IMR-90 (cell line): ENCODE results near the gene CAPS2. TPM values are rescaled to one million over a fixed set of nuclear protein-coding genes. Genes with fewer than 3 reads are reported as not detected.

Source experiments
- ATAC-seq: fragments of 200-7000 bp; cut with Tn5 transposase; 2 replicates; pipeline ENCODE4 v1.9.1; 2020; ENCODE audit warnings: low read depth, mild to moderate bottlenecking, moderate library complexity
- BruUV-seq: library from RNA; stranded (reverse); fragments of 400-500 nt; replicated peaks from 2 replicates; lab custom pipeline; 2021; lab: Mats Ljungman, UMichigan
- CTCF ChIA-PET: fragments of 300-600 bp; formaldehyde crosslinking; extraction: SDS; loops from one replicate; lab custom pipeline; 2021; ENCODE audit warnings: antibody characterized with exemption; lab: Yijun Ruan, JAX
- POLR2A ChIA-PET: fragments of 300-600 bp; sonication (Branson Sonifier 250); formaldehyde crosslinking; loops from one replicate; lab custom pipeline; 2022; ENCODE audit warnings: antibody characterized with exemption; ENCODE audit not compliant: unreplicated experiment; lab: Charles Lee
- DNase-seq: peaks from one replicate; pipeline ENCODE4 v3.0.0; 2013
- H2AFZ ChIP-seq: replicated peaks from 2 replicates; pipeline ENCODE3; 2013; ENCODE audit warnings: low read length, mild to moderate bottlenecking; ENCODE audit not compliant: poor library complexity
- H2AK5ac ChIP-seq: 2 replicates; pipeline ENCODE4 v1.6.1; 2013; ENCODE audit warnings: low read depth, low read length, inconsistent platforms
- H2AK9ac ChIP-seq: replicated peaks from 2 replicates; pipeline ENCODE3; 2013; ENCODE audit warnings: mild to moderate bottlenecking, low read depth, low read length, moderate library complexity; ENCODE audit not compliant: poor library complexity
- H2BK120ac ChIP-seq: 2 replicates; pipeline ENCODE4 v1.6.1; 2013; ENCODE audit warnings: low read depth, low read length, inconsistent platforms
- H2BK15ac ChIP-seq: 3 replicates; pipeline ENCODE4 v1.6.1; 2013; ENCODE audit warnings: low read depth, low read length, inconsistent platforms
- H2BK20ac ChIP-seq: 2 replicates; pipeline ENCODE4 v1.6.1; 2013; ENCODE audit warnings: low read depth, mild to moderate bottlenecking, inconsistent platforms, low read length, moderate library complexity
- H2BK5ac ChIP-seq: 2 replicates; pipeline ENCODE4 v1.6.1; 2013; ENCODE audit warnings: mild to moderate bottlenecking, low read depth, low read length, inconsistent platforms; ENCODE audit not compliant: poor library complexity, severe bottlenecking
- H3K14ac ChIP-seq: replicated peaks from 2 replicates; pipeline ENCODE4 v1.6.1; 2013; ENCODE audit warnings: low read depth, low read length, inconsistent platforms
- H3K18ac ChIP-seq: 2 replicates; pipeline ENCODE4 v1.6.1; 2013; ENCODE audit warnings: low read depth, low read length, control low read depth
- H3K23ac ChIP-seq: 2 replicates; pipeline ENCODE4 v1.6.1; 2013; ENCODE audit warnings: low read depth, low read length, inconsistent platforms
- H3K27ac ChIP-seq: 2 replicates; pipeline ENCODE4 v1.5.1; 2013; ENCODE audit warnings: mild to moderate bottlenecking, control low read depth, low read length; ENCODE audit not compliant: insufficient read depth
- H3K27me3 ChIP-seq: 2 replicates; pipeline ENCODE4 v1.6.1; 2013; ENCODE audit warnings: low read length; ENCODE audit not compliant: control insufficient read depth, insufficient read depth
- H3K36me3 ChIP-seq: 2 replicates; pipeline ENCODE4 v1.6.1; 2013; ENCODE audit warnings: low read length, mixed read lengths; ENCODE audit not compliant: control insufficient read depth, insufficient read depth
- H3K4ac ChIP-seq: 2 replicates; pipeline ENCODE4 v1.6.1; 2013; ENCODE audit warnings: low read depth, low read length, inconsistent platforms
- H3K4me1 ChIP-seq: 2 replicates; pipeline ENCODE4 v1.6.1; 2013; ENCODE audit warnings: low read length, mixed read lengths; ENCODE audit not compliant: control insufficient read depth, insufficient read depth
- H3K4me2 ChIP-seq: 2 replicates; pipeline ENCODE4 v1.6.1; 2013; ENCODE audit warnings: low read depth, mild to moderate bottlenecking, control low read depth, low read length, moderate library complexity
- H3K4me3 ChIP-seq: 2 replicates; pipeline ENCODE4 v1.5.1; 2013; ENCODE audit warnings: low read depth, mild to moderate bottlenecking, control low read depth, low read length, moderate library complexity; ENCODE audit not compliant: insufficient read depth
- H3K56ac ChIP-seq: 2 replicates; pipeline ENCODE4 v1.6.1; 2013; ENCODE audit warnings: low read length, inconsistent platforms; ENCODE audit not compliant: insufficient read depth; ENCODE audit errors: extremely low read depth
- H3K79me1 ChIP-seq, 2 experiments: 2 replicates each; pipeline ENCODE4 v1.6.1; 2013; ENCODE audit warnings: low read length in 2 of 2, inconsistent platforms in 1 of 2, low read depth in 1 of 2
- H3K9ac ChIP-seq: 2 replicates; pipeline ENCODE4 v1.6.1; 2013; ENCODE audit warnings: low read depth, low read length, control low read depth
- H3K9me1 ChIP-seq: 2 replicates; pipeline ENCODE4 v1.6.1; 2013; ENCODE audit warnings: low read length, inconsistent platforms; ENCODE audit not compliant: insufficient read depth
- H3K9me3 ChIP-seq: 2 replicates; pipeline ENCODE4 v1.6.1; 2013; ENCODE audit warnings: low read length; ENCODE audit not compliant: control insufficient read depth, insufficient read depth
- H4K20me1 ChIP-seq: 2 replicates; pipeline ENCODE4 v1.6.1; 2013; ENCODE audit warnings: low read length, inconsistent platforms; ENCODE audit not compliant: insufficient read depth
- H4K5ac ChIP-seq: 2 replicates; pipeline ENCODE4 v1.6.1; 2013; ENCODE audit warnings: mild to moderate bottlenecking, low read depth, low read length, control low read depth
- H4K8ac ChIP-seq, 2 experiments: 2 replicates each; pipeline ENCODE4 v1.6.1; 2013; ENCODE audit warnings: low read depth in 2 of 2, low read length in 2 of 2, control low read depth in 1 of 2, inconsistent platforms in 1 of 2
- H4K91ac ChIP-seq: 2 replicates; pipeline ENCODE4 v1.6.1; 2013; ENCODE audit warnings: low read depth, low read length, inconsistent platforms; ENCODE audit not compliant: insufficient read depth
- BHLHE40 ChIP-seq: fragments of 150-350 bp; IDR thresholded peaks from 2 replicates; pipeline ENCODE4 v1.6.1; 2016; ENCODE audit warnings: mild to moderate bottlenecking, low read depth, low read length
- CEBPB ChIP-seq: IDR thresholded peaks from 2 replicates; pipeline ENCODE4 v1.6.1; 2012; ENCODE audit warnings: low read depth, low read length, improper control_type of control experiment
- CHD1 ChIP-seq: IDR thresholded peaks from 2 replicates; pipeline ENCODE4 v1.6.1; 2012; ENCODE audit warnings: low read depth, low read length, improper control_type of control experiment
- MAFK ChIP-seq: IDR thresholded peaks from 2 replicates; pipeline ENCODE4 v1.6.1; 2012; ENCODE audit warnings: low read depth, low read length, improper control_type of control experiment
- MXI1 ChIP-seq: IDR thresholded peaks from 2 replicates; pipeline ENCODE4 v1.6.1; 2012; ENCODE audit warnings: low read depth, mild to moderate bottlenecking, low read length, moderate library complexity, borderline replicate concordance
- POLR2A ChIP-seq: IDR thresholded peaks from 2 replicates; pipeline ENCODE4 v1.6.1; 2012; ENCODE audit warnings: mild to moderate bottlenecking, low read depth, low read length
- RAD21 ChIP-seq: IDR thresholded peaks from 2 replicates; pipeline ENCODE4 v1.6.1; 2012; ENCODE audit warnings: low read length, improper control_type of control experiment
- SMC3 ChIP-seq: fragments of 150-350 bp; IDR thresholded peaks from 2 replicates; pipeline ENCODE4 v1.6.1; 2016; ENCODE audit warnings: low read depth, mild to moderate bottlenecking, antibody characterized with exemption, low read length, moderate library complexity
- WGBS, 2 experiments: methylation state at CpG; one replicate each; pipeline versions ENCODE4 v1.1.5 to v1.1.7; 2013; ENCODE audit warnings: missing lambda C conversion rate in 2 of 2; ENCODE audit not compliant: insufficient read length in 1 of 2; ENCODE audit errors: extremely low coverage in 2 of 2; 5-methylcytosine and 5-hydroxymethylcytosine counted together
- dilution Hi-C: fragments of 300-500 bp; cut with HindIII; formaldehyde crosslinking; loops from one replicate; pipeline ENCODE4 v1.14.3; 2018; ENCODE audit warnings: low sequenced_read_pairs; ENCODE audit not compliant: unreplicated experiment
- in situ Hi-C: fragments of 300-500 bp; cut with MboI; formaldehyde crosslinking; loops from 3 replicates; pipeline ENCODE4 v1.14.3; 2019; ENCODE audit warnings: low sequenced_read_pairs, inconsistent platforms, mixed read lengths
- intact Hi-C: fragments of 100-400 bp; cut with micrococcal nuclease; formaldehyde crosslinking; loops from 2 replicates; pipeline ENCODE4 v1.10.0; 2022
- polyA plus RNA-seq, 3 experiments: library from polyadenylated mRNA; depleted of rRNA; stranded (reverse); fragments of >200 nt; gene quantifications; 2 replicates each; pipeline ENCODE4 v1.2.3, GENCODE V29; 2012; ENCODE audit warnings: low replicate concordance in 1 of 3
- total RNA-seq: library from RNA; depleted of rRNA; stranded (reverse); fragments of >200 nt; gene quantifications from 2 replicates; pipeline ENCODE4 v1.2.3, GENCODE V29; 2012
- TF ChIP-seq, protein P1 (sequence below): fragments of 150-350 bp; IDR thresholded peaks from 2 replicates; pipeline ENCODE4 v1.6.1; 2016; ENCODE audit warnings: low read depth, mild to moderate bottlenecking, low read length, moderate library complexity, borderline replicate concordance

CAPS2 gene
- total and polyA plus RNA-seq, 2 of the 4 experiments (the other 2 are of a cell fraction), result 1.2 to 2.7 TPM

DNA sequence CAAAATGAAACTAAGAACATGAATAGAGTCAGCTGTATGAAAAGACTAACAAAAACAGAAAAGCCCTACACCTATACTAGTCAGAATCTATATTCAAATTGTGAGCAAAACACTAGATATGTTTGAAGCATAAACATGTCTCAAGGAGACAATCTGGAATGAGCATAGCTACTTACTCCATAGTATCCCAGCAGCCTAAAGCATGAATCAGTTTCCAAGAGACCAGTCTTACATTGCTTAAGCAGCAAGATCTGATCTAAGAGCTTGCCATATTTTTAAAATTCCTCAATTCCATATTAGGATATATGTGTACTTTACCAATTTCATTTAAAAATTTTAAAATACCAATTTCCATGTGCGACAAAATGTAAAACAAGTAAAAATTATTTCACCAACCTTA, 7.7 kb downstream of the CAPS2 start:
- Histone ChIP-seq H3K23ac (no peak overlapping the region), H2AK5ac (no peak overlapping the region), H3K4ac (no peak overlapping the region), H2AK9ac (no peak overlapping the region), H2BK15ac (no peak overlapping the region), H3K18ac (peak overlapping the region; percentile 9; the same call in 1 of the 2 replicates), H3K56ac (no peak overlapping the region), H3K36me3 (no peaks in the 10 kb centered on the region), H2BK20ac (no peak overlapping the region), H3K9ac (no peak overlapping the region), H3K4me1 (no peaks in the 10 kb centered on the region), H4K91ac (no peak overlapping the region), H3K27ac (no peak overlapping the region), H2AFZ (no peak overlapping the region), H3K14ac (no peak overlapping the region), H3K27me3 (no peaks in the 10 kb centered on the region), H3K9me3 (no peaks in the 10 kb centered on the region), H3K9me1 (no peaks in the 10 kb centered on the region; the same call in 1 of the 2 replicates), H3K4me2 (peak overlapping the region; percentile 79; the same call in 1 of the 2 replicates), H4K8ac (no peak overlapping the region), H4K5ac (no peak overlapping the region), H2BK5ac (peak overlapping the region; percentile 66), H2BK120ac (no peak overlapping the region), H3K4me3 (peak overlapping the region; percentile 19; the same call in 1 of the 2 replicates), H4K20me1 (no peaks in the 10 kb centered on the region), H3K79me1 (no peaks in the 10 kb centered on the region)
- POLR2A ChIA-PET, result no interaction called here
- DNase-seq (peak; percentile 89), ATAC-seq (peak; percentile 99)
- in situ Hi-C loops, result no loop called here
- BruUV-seq, result no TSS peak
- dilution Hi-C loops, result no loop called here
- CTCF ChIA-PET, result interaction anchor here (1.1 to 2.1 kb wide), 2 partner anchors 12 to 175 kb away, joined by 3 to 8 read pairs; partner anchors contain the start of gene GLIPR1L1
- TF ChIP-seq CHD1 (no peak), MXI1 (no peak), MAFK (0 out of 2 replicates have a peak, but pooled peaks have one; percentile 18), CEBPB (peak; percentile 70; the same call in 1 of the 2 replicates), RAD21 (no peak), BHLHE40 (no peak), POLR2A (no peak), SMC3 (no peak)
- TF ChIP-seq, protein P1, sequence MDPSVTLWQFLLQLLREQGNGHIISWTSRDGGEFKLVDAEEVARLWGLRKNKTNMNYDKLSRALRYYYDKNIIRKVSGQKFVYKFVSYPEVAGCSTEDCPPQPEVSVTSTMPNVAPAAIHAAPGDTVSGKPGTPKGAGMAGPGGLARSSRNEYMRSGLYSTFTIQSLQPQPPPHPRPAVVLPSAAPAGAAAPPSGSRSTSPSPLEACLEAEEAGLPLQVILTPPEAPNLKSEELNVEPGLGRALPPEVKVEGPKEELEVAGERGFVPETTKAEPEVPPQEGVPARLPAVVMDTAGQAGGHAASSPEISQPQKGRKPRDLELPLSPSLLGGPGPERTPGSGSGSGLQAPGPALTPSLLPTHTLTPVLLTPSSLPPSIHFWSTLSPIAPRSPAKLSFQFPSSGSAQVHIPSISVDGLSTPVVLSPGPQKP, result no peak
- no CpG with 5 or more reads among the region's 1 CpG for WGBS, 2 experiments
- intact Hi-C loops, result no loop called here
